ENCODE data around the gene YIPF1.

YIPF1 gene

GRCh38 chr1:53837646-53837923 lies 52.0 kb downstream of the YIPF1 start:
- DNase-seq (ENCODE audit: low read depth, low spot score) = no peak
- POLR2A ChIA-PET = no interaction called here
- no peak for TF ChIP-seq CTCF (IDR thresholded peaks at IDR 0.05; ENCODE audit: insufficient read depth, low read length, missing control alignments)

DNA sequence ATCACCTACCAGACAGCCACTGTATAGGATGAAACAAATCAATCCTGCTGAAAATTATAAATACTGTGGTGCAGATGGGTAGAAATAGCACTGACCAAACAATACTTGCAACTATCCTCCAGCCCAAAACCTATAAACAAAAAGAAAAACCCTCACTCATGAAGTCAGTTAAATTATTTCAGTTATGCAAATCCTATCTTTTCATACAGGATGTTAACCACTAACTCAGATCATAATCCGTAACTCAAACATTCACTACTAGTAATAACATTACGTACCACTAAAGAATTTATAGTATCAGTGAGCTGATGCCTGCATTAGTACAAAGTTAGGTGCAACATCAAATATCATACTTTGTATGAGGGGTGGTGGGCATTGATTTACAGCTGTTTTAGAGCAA lies 54.1 kb downstream of the YIPF1 start:
- peak; percentile 16 for DNase-seq (ENCODE audit: low read depth, low spot score)
- ChIA-PET CTCF (interaction anchor here (0.9 to 2.6 kb wide), 4 partner anchors 10 to 391 kb away, joined by 3 to 7 read pairs (median 4); no protein-coding TSS in a partner anchor), POLR2A (no interaction called here)
- no peak for TF ChIP-seq CTCF (IDR thresholded peaks at IDR 0.05; ENCODE audit: insufficient read depth, low read length, missing control alignments)
- H3K4me3 ChIP-seq (ENCODE audit: low read depth, low read length) = no peak overlapping the region

More at GRCh38 chr1:53837646-53837923, 52.0 kb downstream of the YIPF1 start:
- H3K4me3 ChIP-seq (ENCODE audit: low read depth, low read length) = peak overlapping the region; percentile 95
- CTCF ChIA-PET = interaction anchor here (1.2 to 2.0 kb wide), 6 partner anchors 9 to 364 kb away, joined by 3 to 6 read pairs (median 4); no protein-coding TSS in a partner anchor

DNA sequence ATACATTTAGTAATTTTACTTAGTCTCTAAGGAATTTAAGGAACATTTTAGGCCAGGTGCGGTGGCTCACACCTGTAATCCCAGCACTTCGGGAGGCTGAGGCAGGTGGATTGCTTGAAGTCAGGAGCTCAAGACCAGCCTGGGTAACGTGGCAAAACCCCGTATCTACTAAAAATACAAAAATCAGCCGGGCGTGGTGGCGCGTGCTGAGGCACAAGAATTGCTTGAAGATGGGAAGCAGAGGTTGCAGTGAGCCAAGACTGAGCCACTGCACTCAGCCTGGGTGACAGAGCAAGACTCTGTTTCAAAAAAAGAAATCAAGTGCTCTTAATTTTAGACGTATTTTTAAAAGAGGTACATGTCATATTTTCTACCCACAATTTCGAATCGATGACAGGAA lies 54.8 kb downstream of the YIPF1 start:
- TF ChIP-seq CTCF (IDR thresholded peaks at IDR 0.05; ENCODE audit: insufficient read depth, low read length, missing control alignments) = no peak
- CTCF ChIA-PET = interaction anchor here (1.3 to 2.6 kb wide), 3 partner anchors 9 to 390 kb away, joined by 3 to 7 read pairs (median 4); no protein-coding TSS in a partner anchor
- H3K4me3 ChIP-seq (ENCODE audit: low read depth, low read length) = no peak overlapping the region
- no peak for DNase-seq (ENCODE audit: low read depth, low spot score)
- POLR2A ChIA-PET = no interaction called here

DNA sequence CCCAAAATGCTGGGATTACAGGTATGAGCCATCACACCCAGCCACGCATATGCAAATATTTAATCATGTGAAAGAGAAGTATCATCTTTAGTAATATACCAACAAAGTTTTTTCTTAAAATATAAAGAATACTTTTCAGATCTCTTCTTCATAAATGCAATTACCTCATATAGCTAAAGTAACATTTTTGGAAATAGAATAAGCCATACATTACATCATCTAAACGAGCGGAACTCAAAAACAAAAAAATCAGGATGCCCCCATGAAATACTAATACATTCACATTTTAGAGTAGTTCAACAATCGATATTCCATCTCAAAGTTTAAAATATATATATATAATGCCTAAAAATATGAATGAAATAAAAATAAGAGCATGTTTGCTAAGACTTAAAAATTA lies 56.2 kb downstream of the YIPF1 start:
- no peak overlapping the region for H3K4me3 ChIP-seq (ENCODE audit: low read depth, low read length)
- DNase-seq (ENCODE audit: low read depth, low spot score) = no peak
- CTCF ChIA-PET = interaction anchor here (2.6 kb wide), 1 partner anchor 8 kb away, joined by 7 read pairs; no protein-coding TSS in a partner anchor
- POLR2A ChIA-PET = no interaction called here
- no peak for TF ChIP-seq CTCF (IDR thresholded peaks at IDR 0.05; ENCODE audit: insufficient read depth, low read length, missing control alignments)

GRCh38 chr1:53826367-53826766 lies 63.2 kb downstream of the YIPF1 start:
- TF ChIP-seq CTCF (IDR thresholded peaks at IDR 0.05; ENCODE audit: insufficient read depth, low read length, missing control alignments) = peak; percentile 24
- ChIA-PET POLR2A (no interaction called here), CTCF (interaction anchor here (0.6 to 3.5 kb wide), 16 partner anchors 8 to 548 kb away, joined by 3 to 30 read pairs (median 4); partner anchors contain the start of gene NDC1)
- H3K4me3 ChIP-seq (ENCODE audit: low read depth, low read length) = no peak overlapping the region
- DNase-seq (ENCODE audit: low read depth, low spot score) = no peak

DNA sequence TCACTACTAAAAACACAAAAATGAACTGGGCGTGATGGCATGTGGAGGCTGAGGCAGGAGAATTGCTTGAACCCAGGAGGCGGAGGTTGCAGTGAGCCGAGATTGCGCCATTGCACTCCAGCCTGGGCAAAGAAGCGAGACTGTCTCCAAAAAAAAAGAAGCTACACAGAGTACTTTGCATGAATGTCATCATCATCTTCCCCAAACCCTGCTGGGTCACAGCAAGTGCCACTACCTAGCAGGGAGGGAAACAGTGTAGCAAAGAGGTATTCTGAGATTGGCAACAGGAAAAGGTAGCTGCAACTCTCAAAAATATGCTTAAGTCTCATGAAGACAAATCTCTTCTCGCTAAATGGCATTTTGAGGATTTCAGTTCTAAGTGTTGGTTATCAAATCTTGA lies 64.3 kb downstream of the YIPF1 start:
- DNase-seq (ENCODE audit: low read depth, low spot score) = no peak
- ChIA-PET CTCF (interaction anchor here (1.0 to 3.5 kb wide), 11 partner anchors 9 to 547 kb away, joined by 3 to 30 read pairs (median 5); partner anchors contain the start of gene NDC1), POLR2A (no interaction called here)
- no peak overlapping the region for H3K4me3 ChIP-seq (ENCODE audit: low read depth, low read length)
- no peak for TF ChIP-seq CTCF (IDR thresholded peaks at IDR 0.05; ENCODE audit: insufficient read depth, low read length, missing control alignments)

All from AG04449 (cell line).